ENCODE results near the gene NIT1. TPM values are rescaled to one million over a fixed set of nuclear protein-coding genes. Genes with fewer than 3 reads are reported as not detected.

The NIT1 gene
- total RNA-seq, 1 donor from 2014 or later: 43.6 TPM

- no peak for ATAC-seq
- Histone ChIP-seq H3K27ac (no peak overlapping the region), H3K4me3 (no peak overlapping the region), H3K4me1 (peaks cover 17% of the 10 kb centered on the region), H3K36me3 (no peaks in the 10 kb centered on the region), H3K27me3 (ENCODE audit: low read depth) (no peaks in the 10 kb centered on the region), H3K9me3 (no peaks in the 10 kb centered on the region)
- no peak for TF ChIP-seq CTCF (IDR thresholded peaks at IDR 0.05)
- DNase-seq: no peak
- intact Hi-C loops (cut with DNase I): no loop called here
These were observed 26.8 kb upstream of the NIT1 start for GRCh38 chr1:161091093-161091492.

GRCh38 chr1:161091796-161092507 lies 26.0 kb upstream of the NIT1 start:
- Histone ChIP-seq H3K27ac (no peak overlapping the region), H3K36me3 (no peaks in the 10 kb centered on the region), H3K4me3 (no peak overlapping the region), H3K4me1 (peaks cover 19% of the 10 kb centered on the region), H3K27me3 (ENCODE audit: low read depth) (no peaks in the 10 kb centered on the region), H3K9me3 (no peaks in the 10 kb centered on the region)
- no peak for ATAC-seq
- intact Hi-C loops (cut with DNase I): no loop called here
- TF ChIP-seq CTCF (IDR thresholded peaks at IDR 0.05): no peak
- DNase-seq: no peak

- TF ChIP-seq CTCF (IDR thresholded peaks at IDR 0.05): no peak
- H3K36me3 ChIP-seq: no peaks in the 10 kb centered on the region
- H3K27me3 ChIP-seq (ENCODE audit: low read depth): no peaks in the 10 kb centered on the region
- ATAC-seq (no peak), DNase-seq (no peak)
- H3K4me1 ChIP-seq: peaks cover 24% of the 10 kb centered on the region
- H3K4me3 ChIP-seq: no peak overlapping the region
- intact Hi-C loops (cut with DNase I): no loop called here
- no peak overlapping the region for H3K27ac ChIP-seq
- H3K9me3 ChIP-seq: no peaks in the 10 kb centered on the region
These were observed 25.3 kb upstream of the NIT1 start for GRCh38 chr1:161092621-161093028.

- no peak for TF ChIP-seq CTCF (IDR thresholded peaks at IDR 0.05)
- Histone ChIP-seq H3K27ac (no peak overlapping the region), H3K27me3 (ENCODE audit: low read depth) (no peaks in the 10 kb centered on the region), H3K4me1 (peaks cover 34% of the 10 kb centered on the region), H3K4me3 (no peak overlapping the region), H3K36me3 (peaks cover 2% of the 10 kb centered on the region), H3K9me3 (no peaks in the 10 kb centered on the region)
- intact Hi-C loops (cut with DNase I): no loop called here
- no peak for DNase-seq
- no peak for ATAC-seq
These were observed 23.4 kb upstream of the NIT1 start for GRCh38 chr1:161094481-161094880.

GRCh38 chr1:161095230-161095629 lies 22.7 kb upstream of the NIT1 start:
- no peak for TF ChIP-seq CTCF (IDR thresholded peaks at IDR 0.05)
- Histone ChIP-seq H3K9me3 (no peaks in the 10 kb centered on the region), H3K4me3 (no peak overlapping the region), H3K27ac (no peak overlapping the region), H3K27me3 (ENCODE audit: low read depth) (no peaks in the 10 kb centered on the region), H3K36me3 (peaks cover 9% of the 10 kb centered on the region), H3K4me1 (peaks cover 31% of the 10 kb centered on the region)
- DNase-seq: no peak
- no peak for ATAC-seq
- intact Hi-C loops (cut with DNase I): no loop called here

All from lower lobe of right lung (tissue), 2 donors.